Fibroblast of pulmonary artery (primary cell): ENCODE data around the gene NUP54.

Experiments used
- DNase-seq: peaks from one replicate; pipeline ENCODE4 v3.0.0-alpha.2; 2010; ENCODE audit warnings: low read depth
- H3K4me3 ChIP-seq: replicated peaks from 2 replicates; pipeline ENCODE4 v1.5.1; 2011; ENCODE audit warnings: low read depth, mild to moderate bottlenecking, control low read depth, low read length, moderate library complexity
- TF ChIP-seq, protein P1 (sequence below): IDR thresholded peaks from 2 replicates; pipeline ENCODE4 v1.5.1; 2011; ENCODE audit warnings: mild to moderate bottlenecking, control low read depth, low read length, inconsistent platforms; ENCODE audit errors: missing control alignments

The NUP54 gene

DNA sequence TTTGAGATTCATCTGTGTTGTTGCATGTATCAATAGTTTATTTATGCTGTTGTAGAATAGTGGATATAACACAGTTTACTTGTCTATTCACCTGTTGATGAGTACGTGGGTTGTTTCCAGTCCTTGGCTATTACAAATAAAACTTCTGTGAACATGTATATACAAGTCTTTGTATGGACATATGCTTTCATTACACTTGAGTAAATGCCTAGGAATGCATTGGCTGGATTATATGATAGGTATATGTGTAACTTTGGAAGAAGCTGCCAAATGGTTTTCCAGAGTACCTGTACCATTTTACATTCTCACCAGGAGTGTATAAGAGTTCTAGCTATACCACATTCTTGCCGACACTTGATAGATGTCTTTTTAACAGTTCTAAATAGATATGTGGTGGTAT, 57.1 kb downstream of the NUP54 start:
- TF ChIP-seq, protein P1, sequence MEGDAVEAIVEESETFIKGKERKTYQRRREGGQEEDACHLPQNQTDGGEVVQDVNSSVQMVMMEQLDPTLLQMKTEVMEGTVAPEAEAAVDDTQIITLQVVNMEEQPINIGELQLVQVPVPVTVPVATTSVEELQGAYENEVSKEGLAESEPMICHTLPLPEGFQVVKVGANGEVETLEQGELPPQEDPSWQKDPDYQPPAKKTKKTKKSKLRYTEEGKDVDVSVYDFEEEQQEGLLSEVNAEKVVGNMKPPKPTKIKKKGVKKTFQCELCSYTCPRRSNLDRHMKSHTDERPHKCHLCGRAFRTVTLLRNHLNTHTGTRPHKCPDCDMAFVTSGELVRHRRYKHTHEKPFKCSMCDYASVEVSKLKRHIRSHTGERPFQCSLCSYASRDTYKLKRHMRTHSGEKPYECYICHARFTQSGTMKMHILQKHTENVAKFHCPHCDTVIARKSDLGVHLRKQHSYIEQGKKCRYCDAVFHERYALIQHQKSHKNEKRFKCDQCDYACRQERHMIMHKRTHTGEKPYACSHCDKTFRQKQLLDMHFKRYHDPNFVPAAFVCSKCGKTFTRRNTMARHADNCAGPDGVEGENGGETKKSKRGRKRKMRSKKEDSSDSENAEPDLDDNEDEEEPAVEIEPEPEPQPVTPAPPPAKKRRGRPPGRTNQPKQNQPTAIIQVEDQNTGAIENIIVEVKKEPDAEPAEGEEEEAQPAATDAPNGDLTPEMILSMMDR: no peak
- H3K4me3 ChIP-seq: no peak overlapping the region
- DNase-seq: no peak

DNA sequence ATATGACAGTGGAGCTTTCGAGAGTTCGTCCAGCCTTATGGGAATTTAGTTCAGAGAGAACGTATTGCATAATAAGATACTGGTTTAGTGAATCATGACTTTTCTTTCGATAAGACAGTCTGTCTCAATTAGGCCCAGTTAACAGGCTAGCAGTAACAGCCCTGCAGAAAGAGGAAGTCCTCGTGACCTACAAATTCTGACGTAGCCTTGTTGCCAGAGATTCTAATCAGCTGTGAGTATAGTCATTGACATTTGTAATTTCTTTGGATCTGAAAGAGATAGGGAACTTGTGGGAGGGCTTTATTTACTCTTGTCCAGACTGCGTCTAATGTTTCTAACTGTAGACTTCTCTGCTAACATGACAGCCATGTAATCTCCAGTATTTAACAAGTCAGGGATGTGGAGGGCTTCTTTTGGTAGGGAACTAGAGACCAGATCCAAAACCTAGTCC, 57.9 kb downstream of the NUP54 start:
- DNase-seq: peak; percentile 88
- no peak overlapping the region for H3K4me3 ChIP-seq
- TF ChIP-seq, protein P1: no peak

DNA sequence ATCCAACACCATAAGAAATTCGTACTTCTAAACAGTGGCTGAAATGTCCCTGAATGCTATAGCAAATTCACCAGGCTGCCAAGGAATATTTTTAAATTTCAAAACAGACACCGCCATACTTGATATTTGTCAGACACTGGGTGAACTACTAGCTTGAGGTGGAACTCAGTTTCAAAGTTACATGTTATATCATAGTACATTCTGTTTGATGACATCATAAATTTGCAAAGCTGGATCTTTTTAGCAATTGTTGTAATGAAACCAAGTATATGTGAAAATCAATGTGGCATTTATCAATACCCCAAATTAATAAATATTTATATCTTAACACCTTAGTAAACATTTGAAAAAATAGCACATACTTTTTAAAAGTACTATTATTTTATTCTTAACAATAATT, 59.5 kb downstream of the NUP54 start:
- TF ChIP-seq, protein P1: no peak
- no peak for DNase-seq
- H3K4me3 ChIP-seq: no peak overlapping the region

DNA sequence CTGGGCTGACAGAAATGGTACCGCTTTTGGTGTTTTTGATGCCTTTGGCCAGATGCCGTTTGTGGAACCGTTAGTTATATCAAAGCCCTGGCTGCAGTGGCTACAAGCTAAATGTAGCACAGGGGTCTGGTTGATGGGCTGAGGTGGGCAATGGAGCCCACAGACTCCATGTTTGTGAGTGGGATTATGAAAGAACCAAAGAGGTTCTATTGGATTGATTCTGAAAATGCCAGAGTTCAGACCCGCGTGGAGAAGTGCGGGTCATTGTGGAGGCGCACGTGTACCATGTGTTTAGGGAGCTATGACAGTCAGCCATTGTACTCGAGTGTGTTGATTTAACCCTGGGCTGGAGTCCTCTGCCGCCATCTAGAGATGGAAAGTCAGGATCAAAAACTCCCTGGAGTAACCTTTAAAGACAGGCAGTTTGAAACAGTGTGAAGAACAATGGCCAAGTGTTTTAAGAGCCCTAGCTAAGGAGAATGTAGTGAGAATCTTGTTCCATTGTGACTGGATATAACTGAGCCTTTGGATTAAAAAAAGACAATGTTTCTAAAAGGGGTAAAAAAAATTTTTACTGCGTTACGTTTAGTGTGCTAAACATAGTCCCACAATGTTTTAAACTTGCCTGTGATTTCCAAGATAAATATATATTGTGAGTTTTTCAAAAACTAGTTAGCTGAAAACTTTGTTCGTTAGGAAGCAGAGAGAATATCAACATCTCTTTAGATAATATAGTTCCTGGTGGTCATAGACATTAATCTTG, 61.0 kb downstream of the NUP54 start:
- no peak overlapping the region for H3K4me3 ChIP-seq
- DNase-seq: peak; percentile 74
- TF ChIP-seq, protein P1: peak; percentile 70

DNA sequence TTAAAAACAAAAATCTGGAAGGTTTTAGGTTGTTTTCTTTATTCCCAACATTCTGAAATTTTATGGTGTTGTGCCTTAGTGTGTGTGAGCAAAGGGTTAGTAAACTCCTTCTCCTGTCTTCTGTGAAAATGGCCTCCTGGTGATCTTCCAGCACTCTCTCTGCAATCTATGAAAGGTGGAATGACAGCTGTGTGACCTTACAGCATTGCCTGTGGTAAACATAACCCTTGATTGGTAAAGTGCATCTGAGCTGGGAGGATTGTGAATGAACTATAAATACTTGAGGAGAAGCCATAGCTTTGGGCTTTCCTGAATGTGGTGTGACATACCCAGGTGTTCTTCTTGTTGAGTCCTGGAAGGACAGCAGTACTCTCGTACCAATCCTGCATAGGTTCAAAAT, 63.7 kb downstream of the NUP54 start:
- H3K4me3 ChIP-seq: no peak overlapping the region
- no peak for DNase-seq
- TF ChIP-seq, protein P1: no peak

DNA sequence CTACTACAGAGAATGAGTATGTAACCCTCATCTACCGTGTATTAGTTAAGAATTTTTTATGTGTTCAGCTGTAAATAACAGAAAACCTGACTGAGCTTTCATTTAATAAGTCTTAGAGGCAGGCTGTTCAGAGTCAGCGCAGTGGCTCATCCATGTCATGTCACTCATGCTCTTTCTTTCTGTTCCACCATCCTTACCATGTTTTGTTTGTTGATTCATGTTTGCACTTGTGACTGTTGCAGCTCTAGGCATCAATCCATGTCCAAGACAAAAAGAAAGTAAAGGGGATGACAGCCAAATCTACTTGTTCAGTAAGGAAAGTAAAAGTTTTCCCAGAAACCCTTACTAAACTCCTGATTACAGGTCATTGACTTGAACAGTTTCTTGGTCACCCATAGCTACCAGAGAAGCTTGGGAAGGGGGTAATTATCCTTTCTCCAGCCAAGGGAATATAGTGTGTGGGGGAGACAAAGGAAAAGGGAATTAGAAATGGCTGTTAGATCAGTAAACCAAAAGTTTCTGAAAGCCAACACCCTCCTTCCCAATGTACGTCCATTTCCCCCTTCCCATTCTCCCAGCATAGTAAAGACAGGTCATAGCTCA, 64.7 kb downstream of the NUP54 start:
- no peak overlapping the region for H3K4me3 ChIP-seq
- TF ChIP-seq, protein P1: no peak
- DNase-seq: no peak
